NCI-H2196 treated with DMSO at 0.1 percent for 48 hours (cell line): ENCODE results near the gene DDX24.

ENCODE experiments used
- DNase-seq: peaks from one replicate; lab custom pipeline; 2025; ENCODE audit not compliant: unreplicated experiment; lab: John Stamatoyannopoulos, UW

Gene DDX24, protein sequence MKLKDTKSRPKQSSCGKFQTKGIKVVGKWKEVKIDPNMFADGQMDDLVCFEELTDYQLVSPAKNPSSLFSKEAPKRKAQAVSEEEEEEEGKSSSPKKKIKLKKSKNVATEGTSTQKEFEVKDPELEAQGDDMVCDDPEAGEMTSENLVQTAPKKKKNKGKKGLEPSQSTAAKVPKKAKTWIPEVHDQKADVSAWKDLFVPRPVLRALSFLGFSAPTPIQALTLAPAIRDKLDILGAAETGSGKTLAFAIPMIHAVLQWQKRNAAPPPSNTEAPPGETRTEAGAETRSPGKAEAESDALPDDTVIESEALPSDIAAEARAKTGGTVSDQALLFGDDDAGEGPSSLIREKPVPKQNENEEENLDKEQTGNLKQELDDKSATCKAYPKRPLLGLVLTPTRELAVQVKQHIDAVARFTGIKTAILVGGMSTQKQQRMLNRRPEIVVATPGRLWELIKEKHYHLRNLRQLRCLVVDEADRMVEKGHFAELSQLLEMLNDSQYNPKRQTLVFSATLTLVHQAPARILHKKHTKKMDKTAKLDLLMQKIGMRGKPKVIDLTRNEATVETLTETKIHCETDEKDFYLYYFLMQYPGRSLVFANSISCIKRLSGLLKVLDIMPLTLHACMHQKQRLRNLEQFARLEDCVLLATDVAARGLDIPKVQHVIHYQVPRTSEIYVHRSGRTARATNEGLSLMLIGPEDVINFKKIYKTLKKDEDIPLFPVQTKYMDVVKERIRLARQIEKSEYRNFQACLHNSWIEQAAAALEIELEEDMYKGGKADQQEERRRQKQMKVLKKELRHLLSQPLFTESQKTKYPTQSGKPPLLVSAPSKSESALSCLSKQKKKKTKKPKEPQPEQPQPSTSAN

DNA sequence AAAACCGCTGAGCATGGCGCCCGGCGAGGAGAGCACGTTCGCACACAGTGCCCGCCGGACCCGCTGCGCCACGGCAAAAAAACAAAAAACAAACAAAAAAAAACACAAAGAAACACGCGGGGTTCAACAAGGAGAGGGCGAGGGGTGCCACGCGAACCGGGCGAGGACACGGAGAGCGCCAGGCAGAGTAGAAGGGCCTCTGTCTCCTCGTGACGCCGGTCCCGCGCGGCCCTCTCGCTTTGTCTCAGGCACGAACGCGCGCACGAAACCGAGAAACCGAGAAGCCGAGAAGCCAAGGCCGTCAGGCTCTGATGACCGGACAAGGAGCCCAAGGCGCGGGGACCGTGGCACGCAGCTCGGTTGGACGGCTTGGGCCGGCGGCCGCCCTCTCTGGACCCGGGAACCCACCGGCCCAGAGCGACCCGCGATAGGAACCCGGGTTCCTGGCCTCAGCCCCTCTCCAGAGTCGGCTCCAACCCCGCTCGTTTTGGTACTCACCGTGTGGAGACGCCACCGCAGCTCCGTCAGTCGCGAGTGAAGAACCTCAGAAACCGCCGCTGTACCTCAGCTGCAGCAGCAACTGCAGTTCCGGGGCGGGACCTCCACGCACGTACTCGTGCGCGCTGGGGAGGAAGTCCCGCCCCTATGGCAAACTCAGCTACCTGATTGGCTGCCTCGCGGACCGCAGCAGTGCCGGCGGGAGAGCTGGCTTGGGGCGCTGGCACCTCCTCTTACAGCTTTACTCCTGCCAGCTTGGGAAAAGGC, at the start of gene DDX24, which contains the start of gene IFI27L1:
DDX24 (minus strand) TSS at position 582 of the 765 bp plus-strand sequence. CDS start 1,460 bp downstream, outside the sequence.
IFI27L1 (plus strand) TSS at position 690 of the 765 bp plus-strand sequence. CDS start 15,628 bp downstream, outside the sequence.
- DNase-seq, result peak; percentile 40

DNA sequence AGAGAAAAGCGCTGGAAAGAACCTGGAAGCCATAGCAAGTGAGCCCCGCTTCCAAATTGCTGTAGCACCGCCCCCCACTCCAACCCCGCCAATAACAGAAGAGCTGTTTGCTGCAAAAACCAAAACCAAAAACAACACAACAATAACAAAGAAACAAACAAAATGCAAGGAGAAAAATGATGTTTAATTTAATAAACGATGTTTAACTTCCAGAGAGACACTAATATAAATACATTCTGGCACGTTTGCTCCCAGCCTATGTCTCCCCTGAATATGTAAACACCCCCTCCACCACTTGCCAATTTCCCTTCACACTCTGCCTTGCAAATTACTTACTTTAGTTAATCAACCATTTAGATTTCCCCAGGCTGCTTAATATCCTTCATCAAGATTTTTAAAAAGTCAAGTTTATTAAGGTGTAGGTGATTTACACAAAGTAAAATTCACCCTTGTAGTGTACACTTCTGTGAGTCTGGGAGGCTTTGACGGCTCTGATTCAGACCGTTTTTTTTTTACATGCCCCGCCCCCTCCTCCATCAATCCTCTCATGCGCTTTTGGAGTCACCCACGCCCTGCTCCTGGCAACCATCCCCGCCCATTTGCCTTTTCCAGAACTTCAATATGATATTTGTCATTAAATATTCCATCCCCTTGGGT, 48.9 kb upstream of the DDX24 start:
- no peak for DNase-seq

DNA sequence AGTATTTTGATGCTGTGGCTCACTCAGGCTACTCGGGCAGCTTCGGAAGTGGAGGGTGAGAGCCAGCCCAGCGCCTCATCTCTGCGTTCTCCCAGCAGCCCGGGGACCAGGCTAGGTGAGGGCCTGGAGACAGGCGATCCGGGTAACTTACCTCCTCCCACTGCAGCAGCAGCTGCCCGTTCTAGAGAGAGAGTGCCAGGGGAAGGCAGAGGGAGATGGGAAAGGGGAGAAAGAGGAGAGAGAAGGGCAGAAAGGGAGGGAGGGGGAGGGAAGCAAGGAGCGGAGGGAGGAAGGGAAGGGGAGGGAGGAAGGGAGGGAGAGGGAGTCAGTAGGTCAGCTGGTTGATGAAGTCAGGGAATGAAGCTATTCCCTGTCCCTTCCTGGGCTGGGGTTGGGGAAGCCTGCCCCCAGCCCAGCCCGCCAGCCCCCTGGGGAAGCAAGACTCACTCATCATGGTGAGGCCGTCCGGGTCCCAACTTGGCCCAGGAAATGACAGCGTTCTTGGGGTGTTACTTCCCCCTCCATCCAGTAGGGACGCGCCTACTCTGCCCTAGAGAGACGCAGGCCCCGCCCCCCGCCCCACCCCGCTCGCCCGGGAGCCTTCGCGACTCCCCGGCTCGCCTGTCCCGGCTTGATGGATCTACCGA, 48.2 kb upstream of the DDX24 start, which contains the start of gene IFI27L2:
IFI27L2 (minus strand) TSS at position 494 of the 647 bp plus-strand sequence; CDS start at position 454, 40 bp downstream.
- DNase-seq, result no peak

DNA sequence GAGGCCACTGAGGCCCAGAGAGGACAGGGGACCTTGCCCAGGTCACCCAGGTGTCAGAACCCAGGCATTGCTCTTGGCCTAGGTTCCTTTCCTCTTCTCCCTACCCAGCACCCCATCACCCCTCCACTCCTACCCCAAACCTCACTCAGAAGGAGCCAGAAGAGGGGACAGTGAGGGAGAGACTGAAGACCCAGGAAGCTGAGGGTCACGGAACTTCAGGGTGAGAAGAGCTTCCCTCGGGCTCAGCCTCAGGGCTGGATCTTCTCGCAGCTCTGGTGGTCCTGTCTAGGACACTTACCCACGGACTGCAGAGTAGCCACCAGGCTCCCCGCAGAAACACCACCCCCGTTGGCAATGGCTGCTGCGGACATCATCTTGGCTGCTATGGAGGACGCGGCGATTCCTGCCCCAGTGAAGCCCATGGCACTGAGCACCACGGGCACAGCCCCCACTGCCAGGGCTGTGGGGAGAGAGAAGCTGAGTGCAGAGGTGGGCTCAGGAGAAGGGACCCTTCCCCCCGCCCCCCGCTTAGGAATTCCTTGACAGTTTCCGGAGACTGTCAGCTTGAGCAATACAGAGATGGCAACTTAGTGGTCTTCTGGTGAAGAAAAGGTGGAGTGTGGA, 47.3 kb upstream of the DDX24 start:
- DNase-seq, result no peak

DNA sequence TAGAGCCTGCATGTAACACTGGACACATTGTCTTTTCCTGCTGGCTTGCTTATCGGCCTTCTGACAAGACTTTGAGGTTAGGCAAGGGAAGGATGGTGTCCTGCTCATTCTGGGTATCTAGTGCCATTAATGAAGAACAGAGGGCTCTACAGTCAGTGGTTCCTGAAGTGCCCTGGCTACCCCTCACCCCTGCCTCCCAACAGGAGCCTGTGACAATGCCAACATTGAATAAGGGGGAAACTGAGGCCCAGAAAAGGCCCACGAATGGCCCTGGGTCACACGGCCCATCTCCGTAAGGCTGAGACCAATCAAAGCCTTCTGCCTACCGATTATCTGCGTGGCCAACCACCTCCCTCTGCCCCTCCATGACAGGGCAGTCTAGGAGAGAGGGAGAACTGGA, 46.3 kb upstream of the DDX24 start:
- no peak for DNase-seq

DNA sequence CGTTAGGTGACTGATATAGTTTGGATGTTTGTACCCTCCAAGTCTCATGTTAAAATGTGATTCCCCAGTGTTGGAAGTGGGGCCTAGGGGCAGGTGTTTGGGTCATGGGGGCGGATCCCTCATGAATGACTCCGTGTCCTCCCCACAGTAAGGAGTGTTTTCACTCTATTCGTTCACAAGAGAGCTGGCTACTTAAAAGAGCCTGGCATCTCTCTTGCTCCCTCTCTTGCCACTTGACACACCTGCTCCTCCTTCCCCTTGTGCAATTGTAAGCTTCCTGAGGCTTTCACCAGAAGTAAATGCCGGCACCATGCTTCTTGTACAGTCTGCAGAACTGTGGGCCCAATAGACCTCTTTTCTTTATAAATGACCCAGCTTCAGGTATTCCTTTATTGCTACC, 45.8 kb upstream of the DDX24 start:
- no peak for DNase-seq

DNA sequence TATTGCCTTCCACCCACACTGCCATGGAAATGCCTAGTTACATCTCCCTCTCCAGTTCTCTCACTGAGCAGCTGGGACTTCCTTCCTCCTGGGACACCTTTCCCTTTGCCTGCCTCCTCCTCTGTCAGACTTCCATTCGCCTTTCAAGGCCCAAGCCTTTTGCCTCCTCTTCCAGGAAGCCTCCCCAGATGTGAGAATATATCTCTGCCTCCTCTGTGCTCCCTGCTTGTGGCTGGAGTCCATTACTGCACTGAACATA, 45.3 kb upstream of the DDX24 start:
- DNase-seq, result no peak

DNA sequence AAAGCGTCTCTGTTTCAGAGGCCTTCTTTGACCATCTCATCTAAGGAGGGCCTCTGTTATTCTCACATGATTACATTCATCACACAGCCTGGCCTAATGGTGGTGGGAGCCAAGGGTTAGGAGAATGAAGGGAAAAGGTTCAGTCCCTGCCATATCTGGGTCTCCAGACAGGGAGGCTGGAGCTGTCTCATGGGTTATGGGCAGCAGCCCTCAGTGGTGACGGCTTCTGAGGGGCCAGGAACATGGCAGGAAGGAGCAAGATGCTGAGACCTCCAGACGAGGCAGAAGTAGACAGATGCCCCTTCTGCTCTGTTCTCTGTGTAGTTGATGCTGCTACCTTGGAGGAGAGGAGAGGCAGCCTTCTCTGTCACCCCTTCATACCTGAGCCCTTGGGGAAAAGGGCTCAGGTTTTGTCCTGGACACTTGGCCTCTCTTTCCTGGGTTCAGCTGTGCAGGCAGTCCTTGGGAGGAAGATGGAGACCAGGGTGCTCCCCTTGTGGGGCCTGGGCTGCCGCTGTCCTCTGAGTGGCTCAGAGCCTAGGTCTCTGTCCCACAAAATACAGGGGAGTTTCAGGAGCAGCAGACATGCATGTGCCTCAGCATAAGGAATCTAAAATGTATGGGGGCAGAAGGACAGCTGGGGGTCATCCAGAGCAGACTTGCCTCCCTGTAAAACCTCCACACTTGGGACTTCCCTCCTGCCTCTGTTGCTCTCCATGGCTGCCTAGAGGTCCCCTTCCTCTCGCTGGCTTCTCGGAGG, 44.8 kb upstream of the DDX24 start:
- no peak for DNase-seq

DNA sequence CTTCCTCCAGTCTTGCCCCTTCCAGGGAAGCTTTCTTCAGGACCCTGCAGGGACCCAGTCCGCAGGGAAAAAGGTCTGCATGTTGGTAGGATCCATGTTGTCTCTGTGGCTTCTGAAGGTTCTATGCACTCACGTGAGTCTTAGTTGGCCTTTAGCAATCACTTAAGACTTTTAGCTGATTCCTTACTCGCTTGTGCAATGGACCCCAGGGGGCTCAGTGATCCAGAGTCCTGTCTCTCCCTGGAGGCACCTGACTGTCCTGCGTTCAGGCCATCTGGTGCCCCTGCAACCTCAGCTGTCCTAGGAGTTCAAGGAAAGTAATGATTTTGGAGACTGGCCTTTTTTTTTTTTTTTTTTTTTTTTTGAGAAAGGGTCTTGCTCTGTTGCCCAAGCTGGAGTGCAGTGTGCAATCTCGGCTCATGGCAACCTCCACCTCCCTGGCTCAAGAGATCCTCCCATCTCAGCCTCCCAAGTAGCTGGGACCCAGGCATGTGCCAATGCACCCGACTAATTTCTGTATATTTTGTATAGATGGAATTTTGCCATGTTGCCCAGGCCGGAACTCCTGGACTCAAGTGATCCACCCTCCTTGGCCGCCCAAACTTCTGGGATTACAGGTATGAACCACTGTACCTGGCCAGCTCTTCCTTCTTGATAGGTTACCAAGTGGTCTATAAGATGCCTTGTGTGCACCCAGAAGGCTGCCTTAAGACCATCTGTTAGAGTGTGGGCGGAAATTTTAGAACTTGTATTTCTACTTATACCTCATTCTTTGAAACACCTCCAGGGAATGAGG, 43.8 kb upstream of the DDX24 start:
- no peak for DNase-seq

DNA sequence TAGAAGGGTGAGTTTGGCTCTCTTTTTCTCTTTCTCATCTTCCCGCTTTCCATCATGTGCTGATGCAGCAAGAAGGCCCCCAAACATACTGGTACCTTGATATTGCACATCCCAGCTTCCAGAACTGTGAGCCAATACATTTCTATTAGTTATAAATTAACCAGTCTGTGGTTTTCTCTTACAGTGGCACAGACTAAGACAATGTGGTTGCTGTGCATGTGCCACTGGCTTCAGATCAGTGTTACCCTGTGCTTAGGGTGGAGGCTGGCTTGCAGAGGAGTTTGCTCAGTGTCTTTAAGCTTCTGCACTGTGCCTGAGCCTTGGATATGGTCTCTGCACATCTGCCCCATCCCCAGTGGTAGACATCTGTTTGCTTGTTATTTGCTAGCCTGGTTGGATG, 42.9 kb upstream of the DDX24 start:
- DNase-seq, result no peak

DNA sequence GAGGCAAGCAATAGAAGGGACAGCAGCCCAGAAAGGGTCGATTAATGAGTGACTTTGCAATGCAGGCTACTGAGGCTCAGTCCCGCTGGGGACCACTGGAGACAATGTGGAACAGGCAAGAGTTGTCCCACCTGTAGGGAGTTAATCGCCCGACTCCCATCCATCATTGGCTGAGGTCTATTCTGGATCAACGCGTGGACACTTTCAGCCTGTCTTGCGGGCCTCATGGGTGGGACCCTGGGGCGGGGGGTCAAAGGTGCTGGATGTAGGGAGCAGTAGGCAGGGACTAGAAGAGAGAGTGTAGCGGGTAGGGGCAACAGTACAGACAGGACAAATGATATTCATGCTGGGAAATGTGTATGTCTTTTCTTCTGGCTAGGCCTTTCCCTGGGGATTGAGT, 42.3 kb upstream of the DDX24 start:
- DNase-seq, result no peak

DNA sequence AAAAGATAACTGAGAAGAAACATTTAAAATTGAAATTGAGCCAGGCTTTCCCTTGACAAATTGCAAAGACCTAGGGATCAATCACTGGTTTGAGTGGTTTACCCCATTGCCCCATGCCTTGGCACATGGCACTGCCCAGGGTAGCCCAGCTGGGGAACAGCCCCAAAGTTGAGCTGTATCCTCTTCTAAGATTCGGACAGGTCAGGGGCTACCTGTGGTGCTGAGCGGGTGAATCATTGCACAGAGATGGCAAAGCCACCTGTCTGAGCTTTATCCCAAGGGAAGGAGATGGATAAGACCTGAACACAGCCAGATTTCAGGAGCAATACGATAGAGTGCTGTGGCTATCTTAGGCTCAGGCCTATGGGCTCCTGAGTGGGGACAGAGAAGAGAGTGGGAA, 41.4 kb upstream of the DDX24 start:
- no peak for DNase-seq

DNA sequence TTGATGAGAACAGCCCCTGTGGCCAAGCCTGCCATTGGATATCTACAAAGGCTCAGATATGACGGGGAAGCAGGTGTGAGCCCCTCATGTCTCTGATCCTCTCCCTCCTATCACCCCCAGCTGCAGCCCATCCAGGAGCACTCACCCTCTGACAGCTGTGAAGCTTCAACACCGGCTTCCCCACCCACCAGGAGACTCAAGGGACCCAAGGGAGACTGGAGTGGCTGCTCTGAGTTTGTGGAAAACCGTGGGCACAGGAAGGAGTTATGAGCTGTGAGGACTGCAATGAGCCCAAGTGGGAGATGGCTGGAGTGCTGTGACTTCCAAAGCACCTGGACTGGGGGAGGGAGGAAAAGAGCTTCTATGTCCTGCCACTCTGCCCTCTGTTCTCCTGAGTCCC, 40.5 kb upstream of the DDX24 start:
- no peak for DNase-seq

DNA sequence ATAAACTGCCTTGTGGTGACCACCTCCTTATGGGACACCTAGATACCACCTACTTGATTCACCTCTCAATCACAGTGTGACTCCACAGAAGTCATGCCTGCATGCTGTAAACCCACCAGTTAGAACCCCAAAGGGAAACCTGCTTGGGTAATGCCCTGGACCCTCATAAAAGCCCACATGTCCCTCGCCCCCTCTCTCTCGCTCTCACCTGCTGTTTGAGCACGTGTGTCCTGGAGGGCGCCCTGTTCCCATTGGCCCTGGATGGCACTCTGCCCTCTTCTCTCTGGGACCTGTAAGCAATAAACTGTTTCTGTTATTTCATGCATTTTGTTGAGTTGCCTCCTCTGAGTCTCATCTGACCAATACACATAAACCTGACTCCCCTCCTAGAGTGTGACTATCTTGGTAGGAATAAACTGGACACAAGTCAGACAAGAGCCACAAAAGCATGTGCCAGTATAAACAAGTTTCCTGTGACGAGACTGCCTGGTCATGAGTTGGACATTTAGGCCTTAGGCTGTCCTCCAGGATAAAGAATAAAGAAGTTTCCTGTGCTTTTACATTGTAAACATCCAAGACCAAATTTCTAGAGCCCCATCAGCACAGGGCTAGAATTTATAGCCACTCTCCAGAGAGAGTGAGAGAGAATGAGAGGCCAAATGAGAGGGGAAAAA, 39.8 kb upstream of the DDX24 start:
- DNase-seq, result no peak

DNA sequence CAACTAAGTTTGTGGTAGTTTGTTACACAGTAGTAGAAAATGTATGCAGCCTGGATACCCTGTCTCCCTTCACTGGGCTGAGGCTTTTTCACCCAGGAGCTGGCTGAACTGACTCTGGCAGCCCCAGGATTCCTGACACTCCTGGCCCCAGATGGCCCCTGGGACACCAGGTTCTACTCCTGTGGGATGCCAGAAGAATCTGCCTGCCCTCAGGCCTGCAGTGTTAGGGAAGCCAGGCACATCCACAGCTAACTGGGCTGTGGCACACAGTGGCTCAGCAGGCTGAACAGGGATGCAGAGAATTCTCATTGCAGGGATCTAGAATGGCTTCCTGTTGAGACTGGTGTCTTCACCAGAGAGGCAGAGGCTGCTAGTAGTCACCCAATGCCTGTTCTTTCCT, 38.1 kb upstream of the DDX24 start:
- DNase-seq, result no peak

DNA sequence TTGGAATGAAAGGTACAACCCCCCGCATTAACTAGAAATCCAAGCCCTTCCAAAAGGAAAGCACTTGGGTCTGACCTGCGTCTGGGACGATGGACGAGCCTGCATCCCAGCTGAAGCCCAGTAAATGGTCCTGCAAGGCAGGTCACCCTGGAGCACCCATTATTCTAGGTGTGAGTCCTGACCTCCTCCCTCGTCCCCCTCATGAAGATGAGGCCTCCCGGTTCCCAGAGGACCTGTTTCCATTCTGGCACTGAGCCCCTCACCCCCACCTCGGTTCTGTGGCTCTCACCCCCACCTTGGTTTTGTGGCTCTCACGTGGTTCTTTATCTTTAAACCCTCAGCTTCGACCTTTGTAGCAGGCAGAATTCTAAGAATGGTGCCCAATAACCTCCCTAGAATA, 36.9 kb upstream of the DDX24 start:
- no peak for DNase-seq

DNA sequence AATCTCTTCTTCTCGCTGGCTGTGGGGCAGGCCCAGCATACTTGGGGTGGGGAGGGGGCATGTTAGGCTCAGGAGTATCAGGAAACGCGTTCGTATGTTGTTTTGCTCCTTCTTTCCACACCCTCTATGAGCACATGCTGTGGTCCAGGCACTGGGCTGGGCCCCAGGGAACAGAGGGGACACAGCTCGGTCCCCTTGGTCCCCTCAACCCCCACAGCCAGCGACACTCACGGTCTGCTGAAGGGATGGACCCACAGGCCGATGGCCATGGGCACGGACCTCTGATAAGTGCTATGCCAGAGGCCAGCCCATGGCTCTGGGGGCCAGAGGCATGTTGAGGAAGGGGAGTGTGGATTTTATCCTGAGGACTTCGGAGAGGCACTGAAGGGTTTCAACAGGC, 35.7 kb upstream of the DDX24 start:
- DNase-seq, result no peak

DNA sequence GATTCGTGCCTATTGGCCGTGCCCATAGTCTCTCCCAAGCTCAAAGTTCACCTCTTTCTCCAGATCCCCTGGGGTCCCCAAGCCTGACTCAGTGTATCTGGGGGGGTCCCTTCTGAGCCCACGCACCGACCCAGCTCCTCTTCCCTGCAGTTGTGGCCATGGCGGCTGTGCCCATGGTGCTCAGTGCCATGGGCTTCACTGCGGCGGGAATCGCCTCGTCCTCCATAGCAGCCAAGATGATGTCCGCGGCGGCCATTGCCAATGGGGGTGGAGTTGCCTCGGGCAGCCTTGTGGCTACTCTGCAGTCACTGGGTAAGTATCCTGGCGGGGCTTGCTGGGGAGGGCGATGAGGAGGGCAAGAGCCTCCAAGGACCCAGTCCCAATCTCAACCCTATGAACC, 34.6 kb upstream of the DDX24 start:
- DNase-seq, result no peak
